SK-N-MC (cell line): Measurements from ENCODE around the gene PAPOLA.

Experiments used
- DNase-seq: peaks from one replicate; pipeline ENCODE4 v3.0.0-alpha.2; 2011; ENCODE audit warnings: low read depth, low spot score
- H3K27ac ChIP-seq: fragments of 200-600 bp; sonication (generic); 2 replicates; pipeline ENCODE4 v1.5.1; 2016; ENCODE audit warnings: mixed run types
- H3K36me3 ChIP-seq: fragments of 200-600 bp; sonication (generic); 2 replicates; pipeline ENCODE4 v1.6.1; 2017; ENCODE audit warnings: antibody characterized with exemption, low read length, mixed read lengths; ENCODE audit not compliant: insufficient read depth
- H3K4me3 ChIP-seq: fragments of 200-600 bp; sonication (generic); 2 replicates; pipeline ENCODE4 v1.5.1; 2016
- H3K9ac ChIP-seq: fragments of 200-600 bp; sonication (generic); 2 replicates; pipeline ENCODE4 v1.8.0; 2017; ENCODE audit warnings: mixed run types, mixed read lengths; ENCODE audit not compliant: insufficient read length
- H3K9me3 ChIP-seq: fragments of 200-600 bp; sonication (generic); 2 replicates; pipeline ENCODE4 v1.6.1; 2017; ENCODE audit warnings: low read depth, mild to moderate bottlenecking, antibody characterized with exemption, low read length, moderate library complexity, mixed read lengths
- EZH2 ChIP-seq: fragments of 200-600 bp; sonication (generic); IDR thresholded peaks from one replicate; pipeline ENCODE4 v1.6.1; 2017; ENCODE audit warnings: antibody characterized with exemption
- FOXP2 ChIP-seq: optimal IDR thresholded peaks from 2 replicates; pipeline ENCODE3; 2011; ENCODE audit warnings: mild to moderate bottlenecking, moderate library complexity; ENCODE audit not compliant: insufficient read depth; ENCODE audit errors: extremely low read length, control extremely low read depth
- POLR2AphosphoS5 ChIP-seq: IDR thresholded peaks from 2 replicates; pipeline ENCODE4 v1.6.1; 2012; ENCODE audit warnings: mild to moderate bottlenecking, low read depth, low read length, borderline replicate concordance

PAPOLA gene

GRCh38 chr14:96478119-96478518, 24.1 kb upstream of the PAPOLA start:
- Histone ChIP-seq H3K9me3 (no peaks in the 10 kb centered on the region), H3K36me3 (no peaks in the 10 kb centered on the region), H3K27ac (no peak overlapping the region), H3K4me3 (no peak overlapping the region), H3K9ac (no peak overlapping the region)
- DNase-seq, result no peak
- TF ChIP-seq POLR2AphosphoS5 (no peak), FOXP2 (no peak), EZH2 (no peak)

GRCh38 chr14:96479435-96480146, 22.6 kb upstream of the PAPOLA start:
- Histone ChIP-seq H3K36me3 (no peaks in the 10 kb centered on the region), H3K4me3 (no peak overlapping the region), H3K27ac (no peak overlapping the region), H3K9me3 (no peaks in the 10 kb centered on the region), H3K9ac (no peak overlapping the region)
- DNase-seq, result no peak
- TF ChIP-seq EZH2 (no peak), POLR2AphosphoS5 (no peak), FOXP2 (no peak)

- Histone ChIP-seq H3K27ac (no peak overlapping the region), H3K9ac (no peak overlapping the region), H3K4me3 (no peak overlapping the region), H3K36me3 (no peaks in the 10 kb centered on the region), H3K9me3 (no peaks in the 10 kb centered on the region)
- no peak for DNase-seq
- TF ChIP-seq POLR2AphosphoS5 (no peak), FOXP2 (no peak), EZH2 (no peak)
Observed at GRCh38 chr14:96481731-96482314, 20.4 kb upstream of the PAPOLA start.

GRCh38 chr14:96482986-96483385, 19.2 kb upstream of the PAPOLA start:
- no peak for DNase-seq
- Histone ChIP-seq H3K9ac (no peak overlapping the region), H3K9me3 (no peaks in the 10 kb centered on the region), H3K36me3 (no peaks in the 10 kb centered on the region), H3K27ac (no peak overlapping the region), H3K4me3 (no peak overlapping the region)
- TF ChIP-seq POLR2AphosphoS5 (no peak), FOXP2 (no peak), EZH2 (no peak)

- Histone ChIP-seq H3K4me3 (no peak overlapping the region), H3K27ac (no peak overlapping the region), H3K9me3 (no peaks in the 10 kb centered on the region), H3K36me3 (no peaks in the 10 kb centered on the region), H3K9ac (no peak overlapping the region)
- no peak for DNase-seq
- TF ChIP-seq POLR2AphosphoS5 (no peak), EZH2 (no peak), FOXP2 (no peak)
Observed at GRCh38 chr14:96484399-96484798, 17.8 kb upstream of the PAPOLA start.

GRCh38 chr14:96486705-96487104, 15.5 kb upstream of the PAPOLA start:
- H3K36me3 ChIP-seq, result no peaks in the 10 kb centered on the region
- DNase-seq, result no peak
- no peak overlapping the region for H3K9ac ChIP-seq
- no peak for TF ChIP-seq POLR2AphosphoS5
- no peak for TF ChIP-seq FOXP2
- TF ChIP-seq EZH2, result no peak
- H3K4me3 ChIP-seq, result no peak overlapping the region
- H3K27ac ChIP-seq, result no peak overlapping the region
- H3K9me3 ChIP-seq, result no peaks in the 10 kb centered on the region

- no peak for DNase-seq
- H3K27ac ChIP-seq, result no peak overlapping the region
- H3K4me3 ChIP-seq, result no peak overlapping the region
- no peak overlapping the region for H3K9ac ChIP-seq
- TF ChIP-seq EZH2 (no peak), POLR2AphosphoS5 (no peak), FOXP2 (no peak)
- H3K9me3 ChIP-seq, result no peaks in the 10 kb centered on the region
- H3K36me3 ChIP-seq, result no peaks in the 10 kb centered on the region
Observed at GRCh38 chr14:96489327-96489726, 12.9 kb upstream of the PAPOLA start.

- TF ChIP-seq EZH2, result no peak
- no peak for TF ChIP-seq POLR2AphosphoS5
- no peak for TF ChIP-seq FOXP2
- H3K4me3 ChIP-seq, result no peak overlapping the region
Observed at GRCh38 chr14:96493178-96493577, 9.0 kb upstream of the PAPOLA start.

More at GRCh38 chr14:96493178-96493577, 9.0 kb upstream of the PAPOLA start:
- H3K36me3 ChIP-seq, result no peaks in the 10 kb centered on the region
- no peak overlapping the region for H3K27ac ChIP-seq
- DNase-seq, result no peak
- H3K9ac ChIP-seq, result no peak overlapping the region
- H3K9me3 ChIP-seq, result no peaks in the 10 kb centered on the region
